Prostate gland (tissue), 2 donors: ENCODE data around the gene HOXA5.

Source experiments
- CTCF ChIP-seq, 4 experiments: fragments of 200-600 bp in 2 of 4; fragments of 450-650 bp in 2 of 4; sonication (generic) in 2 of 4; IDR thresholded peaks; 1 replicate in 3 of 4; 2 replicates in 1 of 4; pipeline ENCODE4 v1.5.1; 2016 to 2019; ENCODE audit warnings: antibody characterized with exemption in 4 of 4, mild to moderate bottlenecking in 2 of 4, moderate library complexity in 2 of 4
- POLR2A ChIP-seq: fragments of 450-650 bp; IDR thresholded peaks from one replicate; pipeline ENCODE4 v1.6.1; 2016; ENCODE audit warnings: antibody characterized with exemption, mild to moderate bottlenecking

- TF ChIP-seq CTCF (IDR thresholded peaks at IDR 0.05) = no peak
- TF ChIP-seq POLR2A = no peak
These were observed 41.4 kb downstream of the HOXA5 start for GRCh38 chr7:27101957-27102580.
